H1 (cell line): Measurements from ENCODE around the gene CEP135. TPM values are rescaled to one million over a fixed set of nuclear protein-coding genes. Genes with fewer than 3 reads are reported as not detected.

Experiments used
- CHD1 ChIP-seq: IDR thresholded peaks from 2 replicates; pipeline ENCODE4 v1.6.1; 2012; ENCODE audit warnings: low read depth, low read length, improper control_type of control experiment
- JUN ChIP-seq: IDR thresholded peaks from 2 replicates; pipeline ENCODE4 v1.6.1; 2011; ENCODE audit warnings: low read depth, mild to moderate bottlenecking, improper control_type of control experiment, low read length
- MAX ChIP-seq: IDR thresholded peaks from 2 replicates; pipeline ENCODE4 v1.6.1; 2012; ENCODE audit warnings: inconsistent platforms
- SP4 ChIP-seq: IDR thresholded peaks from 2 replicates; pipeline ENCODE4 v1.6.1; 2012; ENCODE audit warnings: low read length, inconsistent platforms
- TAF1 ChIP-seq: IDR thresholded peaks from 2 replicates; pipeline ENCODE4 v1.6.1; 2011; ENCODE audit warnings: mild to moderate bottlenecking, low read depth, low read length
- TEAD4 ChIP-seq: IDR thresholded peaks from 2 replicates; pipeline ENCODE4 v1.6.1; 2012; ENCODE audit warnings: low read depth, low read length, inconsistent platforms, mixed read lengths
- YY1 ChIP-seq: IDR thresholded peaks from 2 replicates; pipeline ENCODE4 v1.6.1; 2011; ENCODE audit warnings: low read depth, mild to moderate bottlenecking, low read length
- ZNF274 ChIP-seq: IDR thresholded peaks from 2 replicates; pipeline ENCODE4 v1.7.0; 2012; ENCODE audit warnings: low read length, borderline replicate concordance; ENCODE audit errors: extremely low read depth
- polyA plus RNA-seq, 7 experiments: library from polyadenylated mRNA; depleted of rRNA in 3 of 7; stranded (reverse) in 5 of 7; unstranded in 2 of 7; fragments of >200 nt in 5 of 7; fragments of 200-250 nt in 2 of 7; gene quantifications; 1 replicate in 5 of 7; 2 replicates in 1 of 7; 4 replicates in 1 of 7; pipeline versions ENCODE4 v1.2.1 to v1.2.3, GENCODE V29; 2011 to 2013; ENCODE audit warnings: missing spikeins in 2 of 7, mixed read lengths in 2 of 7
- total RNA-seq: library from RNA; stranded (reverse); fragmentation: NEBNext Ultra II Directional; extraction: Animal tissue kit (Norgen Biotek cat#: 25700); gene quantifications from 2 replicates; pipeline ENCODE4 v1.2.1, GENCODE V29; 2021

CEP135 gene
- total and polyA plus RNA-seq, 2 of the 8 experiments (the other 6 are each of a cell fraction or from before 2014, with no cell fraction given), result 2.7 to 14.5 TPM

- TF ChIP-seq MAX (no peak), TEAD4 (no peak), SP4 (no peak), ZNF274 (no peak), CHD1 (no peak), JUN (no peak), YY1 (no peak), TAF1 (no peak)
Observed at GRCh38 chr4:55902677-55903076, 46.1 kb upstream of the CEP135 start (continued).
